Ectodermal cell (in vitro differentiated cells): ENCODE measurements around the gene SPINT2.
"Not testable (repeated sequence)": the region's sequence is repeated elsewhere in the genome, so short reads cannot be mapped to it uniquely, and the experiment has no call there.

ENCODE experiments used
- H3K27ac ChIP-seq: 2 replicates; pipeline ENCODE4 v1.7.0; 2013; ENCODE audit warnings: mild to moderate bottlenecking, low read depth, low read length; ENCODE audit not compliant: insufficient read depth, poor library complexity, severe bottlenecking
- H3K27me3 ChIP-seq: 2 replicates; pipeline ENCODE4 v1.7.0; 2013; ENCODE audit warnings: mild to moderate bottlenecking, low read length; ENCODE audit not compliant: insufficient read depth, control insufficient read depth, poor library complexity, severe bottlenecking
- H3K36me3 ChIP-seq: one replicate; pipeline ENCODE4 v1.7.0; 2013; ENCODE audit warnings: low read length; ENCODE audit not compliant: control insufficient read depth, insufficient read depth
- H3K4me1 ChIP-seq: one replicate; pipeline ENCODE4 v1.7.0; 2013; ENCODE audit warnings: low read length; ENCODE audit not compliant: control insufficient read depth, insufficient read depth
- H3K4me3 ChIP-seq: 2 replicates; pipeline ENCODE4 v1.7.0; 2013; ENCODE audit warnings: low read depth, low read length, control low read depth; ENCODE audit not compliant: insufficient read depth
- H3K9me3 ChIP-seq: 2 replicates; pipeline ENCODE4 v1.7.0; 2013; ENCODE audit warnings: mild to moderate bottlenecking, low read length, moderate library complexity; ENCODE audit not compliant: control insufficient read depth
- WGBS, 2 experiments: methylation state at CpG; one replicate each; pipeline ENCODE4 v1.1.7; 2013; ENCODE audit warnings: missing lambda C conversion rate in 2 of 2; 5-methylcytosine and 5-hydroxymethylcytosine counted together

Gene SPINT2

DNA sequence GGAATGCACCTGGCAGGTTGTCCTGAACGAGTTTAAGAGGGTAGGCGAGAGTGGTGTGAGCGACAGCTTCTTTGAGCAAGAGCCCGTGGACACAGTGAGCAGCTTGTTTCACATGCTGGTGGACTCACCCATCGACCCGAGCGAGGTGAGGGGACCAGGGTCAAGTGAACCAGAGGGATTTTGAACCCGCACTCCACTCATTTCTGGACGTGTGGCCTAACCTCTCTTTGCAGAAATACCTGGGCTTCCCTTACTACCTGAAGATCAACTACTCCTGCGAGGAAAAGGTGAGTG lies 72.9 kb downstream of the SPINT2 start:
- Histone ChIP-seq H3K9me3 (no peaks in the 10 kb centered on the region), H3K36me3 (no peaks in the 10 kb centered on the region), H3K27me3 (no peaks in the 10 kb centered on the region), H3K4me1 (no peaks in the 10 kb centered on the region), H3K27ac (no peak overlapping the region), H3K4me3 (peak overlapping the region; percentile 53)
- 67 to 68% methylated on average over 10 of the region's 10 CpGs for WGBS, 2 experiments

DNA sequence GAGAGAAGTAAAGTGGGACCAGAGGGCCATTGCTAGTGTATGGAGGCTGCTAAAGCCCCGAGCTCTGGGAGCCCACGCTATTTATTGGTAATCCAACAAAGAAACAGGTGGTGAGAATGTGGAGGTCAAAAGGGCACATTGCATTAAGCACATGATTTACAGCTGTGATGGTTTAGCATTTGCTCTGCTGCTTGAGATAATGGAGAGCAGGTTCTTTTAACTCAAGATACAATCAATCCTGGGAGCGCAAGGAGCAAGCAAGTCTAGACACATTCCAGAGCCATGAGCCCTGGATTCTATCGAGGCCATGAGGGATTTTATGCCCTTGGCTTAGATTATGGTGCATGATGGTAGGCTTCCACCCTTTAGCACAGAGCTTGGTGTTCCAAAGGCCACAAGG lies 74.6 kb downstream of the SPINT2 start:
- not testable (repeated sequence) for H3K9me3 ChIP-seq, H3K27me3 ChIP-seq, H3K36me3 ChIP-seq, H3K4me1 ChIP-seq, H3K4me3 ChIP-seq
- WGBS, 2 experiments: 48 to 67% methylated on average over 4 of the region's 4 CpGs
- peak overlapping the region; percentile 36 for H3K27ac ChIP-seq

DNA sequence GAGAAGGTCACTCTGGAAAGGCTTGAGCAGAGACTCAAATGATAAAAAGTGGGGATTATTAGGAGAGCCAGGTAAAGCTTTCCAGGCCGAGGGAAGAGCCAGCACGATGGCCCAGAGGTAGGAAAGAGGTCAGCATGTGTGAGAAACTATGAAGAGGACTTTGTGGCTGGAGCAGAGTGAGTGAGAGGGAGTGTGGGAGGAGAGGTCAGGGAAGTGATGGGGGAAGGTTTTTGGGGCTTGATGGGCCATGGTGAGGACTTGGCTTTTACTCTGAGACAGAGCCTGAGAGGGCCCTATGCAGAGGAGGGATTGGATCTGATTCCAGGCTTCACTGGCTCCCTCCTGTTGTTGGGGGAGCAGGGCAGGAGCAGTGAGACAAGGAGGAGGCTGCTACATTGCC lies 76.6 kb downstream of the SPINT2 start:
- Histone ChIP-seq H3K27ac (no peak overlapping the region), H3K4me3 (no peak overlapping the region), H3K27me3 (no peaks in the 10 kb centered on the region), H3K36me3 (no peaks in the 10 kb centered on the region), H3K9me3 (no peaks in the 10 kb centered on the region), H3K4me1 (no peaks in the 10 kb centered on the region)
- 94 to 95% methylated on average over 2 of the region's 2 CpGs for WGBS, 2 experiments
